DMS53 treated with DMSO at 0.1 percent for 48 hours (cell line): ENCODE results near the gene CNTRL.

Source experiments
- DNase-seq: peaks from one replicate; lab custom pipeline; 2025; ENCODE audit not compliant: unreplicated experiment; lab: John Stamatoyannopoulos, UW

Gene CNTRL

GRCh38 chr9:121225240-121225639 lies 150.5 kb downstream of the CNTRL start:
- no peak for DNase-seq

- DNase-seq, result no peak
Observed at GRCh38 chr9:121226175-121226574, 151.4 kb downstream of the CNTRL start.
